GM19023 (cell line): ENCODE results near the gene MIA2.

Experiments used
- ATAC-seq: cut with Tn5 transposase; IDR thresholded peaks from one replicate; pipeline ENCODE4 v1.9.1; 2021; ENCODE audit warnings: mild to moderate bottlenecking, moderate library complexity; ENCODE audit not compliant: unreplicated experiment

MIA2 gene

DNA sequence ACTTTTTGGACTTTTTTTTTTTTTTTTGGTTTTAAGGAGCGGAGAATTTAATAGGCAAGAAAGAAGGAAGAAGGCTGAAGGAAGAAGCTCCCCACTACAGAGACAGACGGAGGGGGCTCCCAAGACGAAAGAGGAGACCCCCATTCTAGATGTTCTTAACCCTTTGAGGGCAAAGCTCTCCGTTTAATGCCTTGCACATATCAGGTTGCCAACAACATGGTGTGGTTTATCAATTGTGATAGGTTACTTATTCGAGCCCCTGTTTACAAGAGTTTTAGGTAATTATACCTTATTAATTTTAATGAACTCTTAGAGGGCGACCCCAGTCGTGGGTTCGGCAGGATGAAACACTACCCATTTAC lies 199.7 kb downstream of the MIA2 start:
- ATAC-seq: no peak

DNA sequence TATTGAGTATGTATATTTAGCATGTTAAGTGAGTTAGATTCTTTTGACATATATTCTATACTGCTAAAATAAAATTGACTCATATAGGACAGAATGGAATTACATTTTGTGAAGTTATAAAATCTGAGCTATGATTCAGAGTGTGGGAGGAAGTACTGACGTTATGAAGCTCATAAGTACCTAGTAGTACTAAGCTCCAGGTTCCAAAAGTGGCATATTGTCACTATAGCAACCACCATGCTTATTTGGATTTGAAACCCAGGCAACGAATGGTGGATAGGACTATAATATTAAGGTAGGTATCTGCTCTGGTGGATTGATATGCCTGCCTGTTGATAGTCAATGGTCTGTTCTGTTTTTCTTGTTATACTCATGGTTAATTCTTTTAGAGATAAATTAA lies 200.7 kb downstream of the MIA2 start:
- ATAC-seq: no peak

DNA sequence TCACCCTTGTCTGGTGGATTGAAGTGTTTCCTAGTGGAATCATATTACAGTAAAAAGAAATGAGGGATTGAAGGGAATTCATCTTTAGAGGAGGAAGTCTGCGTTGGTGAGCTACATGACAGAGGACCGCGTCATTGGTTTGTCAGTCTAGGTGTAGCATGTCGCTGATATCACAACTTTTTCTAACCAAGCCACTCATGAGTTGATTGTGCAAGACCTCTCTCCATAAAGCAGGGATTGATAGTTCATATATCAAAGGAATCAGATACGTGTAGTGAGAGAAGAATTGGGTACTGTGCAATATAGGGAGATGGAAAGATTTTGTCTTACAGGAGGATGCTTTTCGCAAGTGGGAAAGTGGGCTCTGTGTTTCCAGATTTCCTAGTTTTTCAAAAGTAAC lies 201.5 kb downstream of the MIA2 start:
- ATAC-seq: no peak
